Esophagus squamous epithelium (tissue), 5 donors: ENCODE measurements around the gene UGT1A4. TPM values are rescaled to one million over a fixed set of nuclear protein-coding genes. Genes with fewer than 3 reads are reported as not detected.

Source experiments
- DNase-seq: peaks from one replicate; lab custom pipeline; 2025; lab: John Stamatoyannopoulos, UW
- H3K27ac ChIP-seq, 4 donors: fragments of 200-600 bp; sonication (generic); one replicate each; pipeline ENCODE4 v1.5.1; 2016 to 2019; ENCODE audit warnings: mild to moderate bottlenecking in 1 of 4
- H3K27me3 ChIP-seq, 4 donors: fragments of 200-600 bp; sonication (generic); 1 replicate in 3 of 4; 2 replicates in 1 of 4; pipeline versions ENCODE4 v1.5.1 to v1.6.0; 2017 to 2021; ENCODE audit warnings: antibody characterized with exemption in 1 of 4
- H3K36me3 ChIP-seq, 3 donors: fragments of 200-600 bp; sonication (generic); one replicate each; pipeline ENCODE4 v1.5.1; 2016 to 2019
- H3K4me1 ChIP-seq, 3 donors: fragments of 200-600 bp; sonication (generic); one replicate each; pipeline ENCODE4 v1.5.1; 2017 to 2019
- H3K4me3 ChIP-seq, 4 donors: fragments of 200-600 bp; sonication (generic); 1 replicate in 3 of 4; 2 replicates in 1 of 4; pipeline ENCODE4 v1.5.1; 2016 to 2019; ENCODE audit warnings: mild to moderate bottlenecking in 2 of 4, moderate library complexity in 1 of 4
- H3K9me3 ChIP-seq, 3 donors: fragments of 200-600 bp; sonication (generic); one replicate each; pipeline ENCODE4 v1.5.1; 2016 to 2019
- CTCF ChIP-seq, 6 experiments: fragments of 450-650 bp in 4 of 6; fragments of 200-600 bp in 2 of 6; sonication (generic) in 2 of 6; IDR thresholded peaks; one replicate each; pipeline ENCODE4 v1.5.1; 2016 to 2019; ENCODE audit warnings: antibody characterized with exemption in 6 of 6, mild to moderate bottlenecking in 4 of 6, moderate library complexity in 4 of 6
- POLR2A ChIP-seq, 4 donors: fragments of 450-650 bp; IDR thresholded peaks; one replicate each; pipeline ENCODE4 v1.6.1; 2017; ENCODE audit warnings: antibody characterized with exemption in 4 of 4, mild to moderate bottlenecking in 4 of 4, moderate library complexity in 3 of 4
- WGBS, 2 donors: methylation state at CpG; one replicate each; pipeline ENCODE4 v1.1.5; 2018; 5-methylcytosine and 5-hydroxymethylcytosine counted together
- intact Hi-C: fragments of 100-400 bp; cut with DNase I; formaldehyde crosslinking; loops from one replicate; pipeline ENCODE4 v1.15.0; 2022
- total RNA-seq, 4 donors: library from RNA; depleted of rRNA; stranded (reverse); fragments of >200 nt; gene quantifications; one replicate each; pipeline ENCODE4 v1.1.0, GENCODE V29; 2016
- donor health status: DM: yes; HTN: yes; CAD: no.

UGT1A4 gene
- total RNA-seq, 4 donors from 2014 or later, result 1.1 to 7.4 (median 3.4) TPM

DNA sequence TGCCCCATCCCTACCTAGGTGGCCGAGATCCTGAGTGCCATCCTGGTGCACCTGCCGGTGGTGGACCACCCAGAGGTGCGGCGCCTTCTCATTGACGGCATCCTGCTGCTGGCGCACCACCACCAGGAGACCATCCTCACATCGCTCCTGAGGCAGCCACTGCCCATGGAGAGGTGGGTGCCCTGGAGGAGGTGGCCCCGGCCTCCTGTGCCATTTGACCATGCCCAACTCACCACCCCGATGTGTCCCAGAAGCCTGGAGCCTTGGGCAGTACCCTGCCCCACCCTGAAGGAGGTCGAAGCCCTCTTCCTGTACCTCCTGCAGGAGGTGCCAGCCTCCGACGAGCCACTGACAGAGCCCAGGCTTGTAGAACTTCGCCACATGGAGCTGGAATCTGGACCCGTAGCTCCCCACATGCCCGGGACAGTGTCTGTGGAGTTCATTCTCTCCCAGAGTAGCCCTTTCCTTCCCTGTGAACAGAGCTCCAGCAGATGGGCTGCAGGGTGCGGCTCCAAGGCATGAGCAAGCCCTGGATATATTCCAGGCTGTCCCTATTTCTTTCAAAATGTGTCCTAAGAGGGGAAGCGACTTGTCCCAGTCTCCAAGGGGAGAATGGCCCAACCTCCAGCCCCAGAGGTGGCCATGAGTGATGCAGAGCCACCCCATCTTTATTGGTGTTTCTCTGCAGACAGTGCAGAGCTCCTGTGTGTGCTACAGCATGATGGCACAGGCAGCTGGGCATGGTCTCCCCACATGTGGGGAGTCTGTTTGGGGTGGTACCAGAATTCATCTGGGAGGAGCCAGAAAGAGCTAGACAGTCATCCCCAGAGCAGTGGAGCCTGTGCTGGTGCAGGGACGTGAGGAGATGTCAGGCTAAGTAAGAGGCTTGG is 101.6 kb downstream of the UGT1A4 start:
- Histone ChIP-seq H3K36me3 (no peaks in the 10 kb centered on the region), H3K4me3 (no peak overlapping the region), H3K4me1 (no peaks in the 10 kb centered on the region), H3K9me3 (no peaks in the 10 kb centered on the region), H3K27me3 (no peaks in the 10 kb centered on the region), H3K27ac (no peak overlapping the region)
- no peak for TF ChIP-seq POLR2A (IDR thresholded peaks at IDR 0.05)
- no peak for TF ChIP-seq CTCF (IDR thresholded peaks at IDR 0.05)
- intact Hi-C loops, result no loop called here
- WGBS, 2 donors, result 77 to 79% methylated on average over 15 to 17 of the region's 18 CpGs
- DNase-seq, result no peak

GRCh38 chr2:233820774-233821105 is 102.2 kb downstream of the UGT1A4 start:
- 75 to 96% methylated on average over 6 of the region's 6 CpGs for WGBS, 2 donors
- no peaks in the 10 kb centered on the region for H3K36me3 ChIP-seq

GRCh38 chr2:233821196-233821595 is 102.7 kb downstream of the UGT1A4 start:
- WGBS, 2 donors, result 84 to 94% methylated on average over 2 to 3 of the region's 3 CpGs
- no peak for TF ChIP-seq CTCF (IDR thresholded peaks at IDR 0.05)
- TF ChIP-seq POLR2A (IDR thresholded peaks at IDR 0.05), result no peak
- H3K4me1 ChIP-seq, result no peaks in the 10 kb centered on the region
- H3K4me3 ChIP-seq, result no peak overlapping the region
- no peak overlapping the region for H3K27ac ChIP-seq
- H3K27me3 ChIP-seq, result no peaks in the 10 kb centered on the region
- no peak for DNase-seq
- H3K9me3 ChIP-seq, result no peaks in the 10 kb centered on the region
- H3K36me3 ChIP-seq, result no peaks in the 10 kb centered on the region
- intact Hi-C loops, result no loop called here

More at GRCh38 chr2:233820774-233821105, 102.2 kb downstream of the UGT1A4 start:
- Histone ChIP-seq H3K4me1 (no peaks in the 10 kb centered on the region), H3K4me3 (no peak overlapping the region), H3K27ac (no peak overlapping the region), H3K27me3 (no peaks in the 10 kb centered on the region), H3K9me3 (no peaks in the 10 kb centered on the region)
- DNase-seq, result no peak
- TF ChIP-seq POLR2A (IDR thresholded peaks at IDR 0.05), result no peak
- TF ChIP-seq CTCF (IDR thresholded peaks at IDR 0.05), result no peak
- intact Hi-C loops, result no loop called here

GRCh38 chr2:233821709-233822100 is 103.2 kb downstream of the UGT1A4 start:
- H3K27me3 ChIP-seq, result no peaks in the 10 kb centered on the region
- TF ChIP-seq CTCF (IDR thresholded peaks at IDR 0.05) (no peak), POLR2A (IDR thresholded peaks at IDR 0.05) (no peak)
- no peaks in the 10 kb centered on the region for H3K4me1 ChIP-seq
- intact Hi-C loops, result no loop called here
- no peaks in the 10 kb centered on the region for H3K9me3 ChIP-seq
- WGBS, 2 donors, result 93 to 94% methylated on average over 7 of the region's 8 CpGs
- no peaks in the 10 kb centered on the region for H3K36me3 ChIP-seq
- DNase-seq, result no peak
- no peak overlapping the region for H3K27ac ChIP-seq
- H3K4me3 ChIP-seq, result no peak overlapping the region

- Histone ChIP-seq H3K27ac (no peak overlapping the region), H3K27me3 (no peaks in the 10 kb centered on the region), H3K36me3 (no peaks in the 10 kb centered on the region), H3K9me3 (no peaks in the 10 kb centered on the region), H3K4me1 (no peaks in the 10 kb centered on the region), H3K4me3 (no peak overlapping the region)
- WGBS, 2 donors, result 84 to 88% methylated on average over 3 to 10 of the region's 21 CpGs
- intact Hi-C loops, result no loop called here
- TF ChIP-seq CTCF (IDR thresholded peaks at IDR 0.05) (no peak), POLR2A (IDR thresholded peaks at IDR 0.05) (no peak)
- DNase-seq, result no peak
These were observed 103.7 kb downstream of the UGT1A4 start for GRCh38 chr2:233822101-233822771.
